Keratinocyte (primary cell): ENCODE data around the gene MTA1. TPM values are rescaled to one million over a fixed set of nuclear protein-coding genes. Genes with fewer than 3 reads are reported as not detected.

Source experiments
- DNase-seq: peaks from one replicate; pipeline ENCODE4 v3.0.0-alpha.2; 2011; ENCODE audit warnings: low read depth, missing footprints, low spot score
- FAIRE-seq: peaks from 2 replicates; lab custom pipeline; 2011; peaks lifted over from hg19 to GRCh38; lab: Jason Lieb, UNC
- H2AFZ ChIP-seq: 2 replicates; pipeline ENCODE4 v1.6.0; 2012; ENCODE audit warnings: low read length, control low read depth, inconsistent platforms; ENCODE audit not compliant: control insufficient read depth
- H3K27ac ChIP-seq: 2 replicates; pipeline ENCODE4 v1.5.1; 2011; ENCODE audit warnings: low read length; ENCODE audit not compliant: control insufficient read depth, insufficient read depth
- H3K27me3 ChIP-seq: 3 replicates; pipeline ENCODE4 v1.6.0; 2011; ENCODE audit warnings: low read length; ENCODE audit not compliant: control insufficient read depth, insufficient read depth; ENCODE audit errors: extremely low read depth
- H3K36me3 ChIP-seq, 2 experiments: 2 replicates in 1 of 2; 3 replicates in 1 of 2; pipeline ENCODE4 v1.5.1; 2011; ENCODE audit warnings: low read length in 2 of 2, mild to moderate bottlenecking in 1 of 2; ENCODE audit not compliant: control insufficient read depth in 2 of 2, insufficient read depth in 2 of 2; ENCODE audit errors: extremely low read depth in 1 of 2
- H3K4me1 ChIP-seq: 3 replicates; pipeline ENCODE4 v1.5.1; 2011; ENCODE audit warnings: low read length; ENCODE audit not compliant: control insufficient read depth, insufficient read depth; ENCODE audit errors: extremely low read depth
- H3K4me2 ChIP-seq: 3 replicates; pipeline ENCODE4 v1.6.0; 2011; ENCODE audit warnings: low read depth, low read length; ENCODE audit not compliant: control insufficient read depth, insufficient read depth; ENCODE audit errors: extremely low read depth
- H3K4me3 ChIP-seq, 3 experiments: fragments of 200-600 bp in 1 of 3; sonication (generic) in 1 of 3; 2 replicates in 2 of 3; 3 replicates in 1 of 3; pipeline ENCODE4 v1.5.1; 2011 to 2016; ENCODE audit warnings: low read length in 3 of 3, mild to moderate bottlenecking in 3 of 3, control low read depth in 2 of 3, inconsistent platforms in 1 of 3, low read depth in 1 of 3, mixed read lengths in 1 of 3, mixed run types in 1 of 3, moderate library complexity in 1 of 3; ENCODE audit not compliant: control insufficient read depth in 2 of 3, insufficient read depth in 2 of 3; ENCODE audit errors: extremely low read depth in 1 of 3
- H3K79me2 ChIP-seq: 2 replicates; pipeline ENCODE4 v1.6.0; 2012; ENCODE audit warnings: low read length; ENCODE audit not compliant: control insufficient read depth, insufficient read depth
- H3K9ac ChIP-seq: 3 replicates; pipeline ENCODE4 v1.6.0; 2011; ENCODE audit warnings: low read length; ENCODE audit not compliant: control insufficient read depth, insufficient read depth; ENCODE audit errors: extremely low read depth
- H3K9me1 ChIP-seq: 3 replicates; pipeline ENCODE4 v1.6.0; 2011; ENCODE audit warnings: low read length; ENCODE audit not compliant: control insufficient read depth, insufficient read depth; ENCODE audit errors: extremely low read depth
- H3K9me3 ChIP-seq: 2 replicates; pipeline ENCODE4 v1.5.1; 2012; ENCODE audit warnings: low read depth, low read length; ENCODE audit not compliant: control insufficient read depth
- H4K20me1 ChIP-seq: 3 replicates; pipeline ENCODE4 v1.6.0; 2011; ENCODE audit warnings: low read length; ENCODE audit not compliant: control insufficient read depth, insufficient read depth; ENCODE audit errors: extremely low read depth
- EZH2 ChIP-seq: IDR thresholded peaks from one replicate; pipeline ENCODE4 v1.6.1; 2012; ENCODE audit warnings: inconsistent platforms, mild to moderate bottlenecking, low read length, moderate library complexity
- dilution Hi-C: fragments of 300-500 bp; cut with MboI; formaldehyde crosslinking; loops from one replicate; pipeline ENCODE4 v1.7.0; 2020; ENCODE audit warnings: low sequenced_read_pairs; ENCODE audit not compliant: extremely low pct_ligation_motif_present
- polyA plus RNA-seq, 5 experiments: library from polyadenylated mRNA; depleted of rRNA in 3 of 5; stranded (reverse) in 3 of 5; stranded (forward) in 1 of 5; unstranded in 1 of 5; fragments of >200 nt; gene quantifications; 1 replicate in 1 of 5; 2 replicates in 3 of 5; 3 replicates in 1 of 5; pipeline versions ENCODE4 v1.2.1 to v1.2.3, GENCODE V29; 2011 to 2012; ENCODE audit warnings: missing spikeins in 2 of 5, low read depth in 1 of 5, low replicate concordance in 1 of 5
- TF ChIP-seq, protein P1 (sequence below), 3 experiments: IDR thresholded peaks in 1 of 3; conservative IDR thresholded peaks in 1 of 3; optimal IDR thresholded peaks in 1 of 3; 2 replicates in 2 of 3; 3 replicates in 1 of 3; pipeline versions ENCODE3 to v1.5.1; 2011; ENCODE audit warnings: low read length in 3 of 3, mild to moderate bottlenecking in 3 of 3, moderate library complexity in 2 of 3, control low read depth in 1 of 3, inconsistent platforms in 1 of 3; ENCODE audit not compliant: insufficient read depth in 2 of 3; ENCODE audit errors: extremely low read depth in 1 of 3

The MTA1 gene
- polyA plus RNA-seq, 1 donor (not counting 4 experiments of a cell fraction or from before 2014, with no cell fraction given): 33.6 TPM

DNA sequence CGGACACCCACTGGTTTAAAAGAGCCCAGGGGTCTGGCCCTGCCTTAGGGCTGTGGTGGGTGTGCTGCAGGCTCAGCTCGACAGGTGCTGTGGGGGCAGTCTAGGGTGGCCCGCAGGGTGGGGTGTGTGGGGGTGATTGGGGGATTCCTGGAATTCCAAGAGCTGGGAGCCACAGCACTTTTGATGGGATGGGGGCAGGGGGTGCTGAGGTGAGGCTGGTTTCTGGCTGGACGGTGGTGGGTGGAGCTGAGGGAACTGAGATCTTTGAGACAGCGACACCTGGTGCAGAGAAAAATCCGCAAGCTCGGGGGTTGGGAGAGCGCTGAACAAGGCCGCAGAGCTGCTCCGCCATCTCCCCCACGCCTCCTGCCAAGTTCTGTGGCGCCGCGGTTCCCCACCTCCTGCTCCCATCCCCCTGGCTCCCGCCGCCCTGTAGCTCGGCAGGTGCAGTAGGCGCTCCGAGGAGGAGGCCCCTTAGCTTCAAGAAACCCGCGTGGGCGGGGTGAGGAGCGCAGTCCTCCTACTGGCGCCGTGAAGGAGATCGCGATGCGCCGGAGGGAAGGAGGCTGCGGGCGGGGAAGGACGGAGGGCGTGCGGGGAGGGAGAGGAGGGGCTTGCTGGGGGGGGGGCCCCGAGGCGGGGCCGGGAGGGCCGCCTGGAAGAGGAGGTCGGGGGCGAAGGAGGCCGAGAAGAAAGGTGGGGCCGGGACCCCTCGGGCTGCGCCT lies 70.1 kb downstream of the MTA1 start:
- no peak for DNase-seq
- Histone ChIP-seq H3K9me1 (no peaks in the 10 kb centered on the region), H3K4me1 (peaks cover 15% of the 10 kb centered on the region), H4K20me1 (peaks cover 5% of the 10 kb centered on the region), H3K79me2 (no peaks in the 10 kb centered on the region), H3K4me2 (peak overlapping the region; percentile 86), H3K9me3 (no peaks in the 10 kb centered on the region), H3K9ac (peak overlapping the region; percentile 83), H3K27me3 (peaks cover 34% of the 10 kb centered on the region), H3K36me3 (peaks cover 0 to 2% of the 10 kb centered on the region in 2 experiments), H3K4me3 (peak overlapping the region; percentile 64 to 68 (median 68)), H2AFZ (peak overlapping the region; percentile 79), H3K27ac (peak overlapping the region; percentile 60)
- TF ChIP-seq, protein P1, sequence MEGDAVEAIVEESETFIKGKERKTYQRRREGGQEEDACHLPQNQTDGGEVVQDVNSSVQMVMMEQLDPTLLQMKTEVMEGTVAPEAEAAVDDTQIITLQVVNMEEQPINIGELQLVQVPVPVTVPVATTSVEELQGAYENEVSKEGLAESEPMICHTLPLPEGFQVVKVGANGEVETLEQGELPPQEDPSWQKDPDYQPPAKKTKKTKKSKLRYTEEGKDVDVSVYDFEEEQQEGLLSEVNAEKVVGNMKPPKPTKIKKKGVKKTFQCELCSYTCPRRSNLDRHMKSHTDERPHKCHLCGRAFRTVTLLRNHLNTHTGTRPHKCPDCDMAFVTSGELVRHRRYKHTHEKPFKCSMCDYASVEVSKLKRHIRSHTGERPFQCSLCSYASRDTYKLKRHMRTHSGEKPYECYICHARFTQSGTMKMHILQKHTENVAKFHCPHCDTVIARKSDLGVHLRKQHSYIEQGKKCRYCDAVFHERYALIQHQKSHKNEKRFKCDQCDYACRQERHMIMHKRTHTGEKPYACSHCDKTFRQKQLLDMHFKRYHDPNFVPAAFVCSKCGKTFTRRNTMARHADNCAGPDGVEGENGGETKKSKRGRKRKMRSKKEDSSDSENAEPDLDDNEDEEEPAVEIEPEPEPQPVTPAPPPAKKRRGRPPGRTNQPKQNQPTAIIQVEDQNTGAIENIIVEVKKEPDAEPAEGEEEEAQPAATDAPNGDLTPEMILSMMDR (optimal IDR thresholded peaks at IDR 0.05 in 1 of 3, IDR thresholded peaks at IDR 0.05 in 1 of 3, conservative IDR thresholded peaks at IDR 0.05 in 1 of 3; ENCODE audit: extremely low read depth in 1 of 3, insufficient read depth in 2 of 3, low read length in 3 of 3): peak in 2 of 3 experiments; percentile 68 to 87
- TF ChIP-seq EZH2: no peak
- peak; percentile 76 for FAIRE-seq
- dilution Hi-C loops: no loop called here

DNA sequence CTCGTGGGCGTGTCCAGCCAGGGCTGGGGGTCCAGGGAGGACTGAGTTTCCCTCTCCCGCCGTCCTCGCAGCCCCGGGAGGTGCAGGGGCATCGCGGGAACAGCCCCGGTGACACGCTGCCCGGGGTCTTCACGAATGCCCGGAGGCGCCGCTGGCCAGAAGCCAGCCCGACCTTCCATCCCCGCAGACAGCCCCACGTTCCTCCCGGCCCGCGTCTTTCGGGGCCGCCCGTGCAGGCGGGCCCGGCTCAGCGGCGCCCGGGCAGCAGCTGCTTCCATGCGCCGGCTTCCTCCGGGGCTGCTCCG lies 70.6 kb downstream of the MTA1 start:
- peak overlapping the region; percentile 60 for H3K27ac ChIP-seq
- peaks cover 28% of the 10 kb centered on the region for H3K27me3 ChIP-seq
- peak overlapping the region; percentile 63 to 68 (median 64) for H3K4me3 ChIP-seq
- peak overlapping the region; percentile 9 for H2AFZ ChIP-seq
- H3K4me1 ChIP-seq: peaks cover 15% of the 10 kb centered on the region
- no peaks in the 10 kb centered on the region for H3K9me3 ChIP-seq
- H3K79me2 ChIP-seq: no peaks in the 10 kb centered on the region
- dilution Hi-C loops: no loop called here
- DNase-seq (no peak), FAIRE-seq (no peak)
- peak overlapping the region; percentile 86 for H3K4me2 ChIP-seq
- H3K9ac ChIP-seq: peak overlapping the region; percentile 83
- H4K20me1 ChIP-seq: peaks cover 5% of the 10 kb centered on the region
- TF ChIP-seq, protein P1 (optimal IDR thresholded peaks at IDR 0.05 in 1 of 3, IDR thresholded peaks at IDR 0.05 in 1 of 3, conservative IDR thresholded peaks at IDR 0.05 in 1 of 3; ENCODE audit: extremely low read depth in 1 of 3, insufficient read depth in 2 of 3, low read length in 3 of 3): no peak
- no peak for TF ChIP-seq EZH2
- peaks cover 0 to 2% of the 10 kb centered on the region in 2 experiments for H3K36me3 ChIP-seq
- H3K9me1 ChIP-seq: no peaks in the 10 kb centered on the region
